Gastrocnemius medialis (tissue), 4 donors: ENCODE results near the gene MBNL1.

ENCODE experiments used
- CTCF ChIP-seq, 5 experiments: fragments of 450-650 bp in 3 of 5; fragments of 200-600 bp in 2 of 5; sonication (generic) in 2 of 5; IDR thresholded peaks in 4 of 5; conservative IDR thresholded peaks in 1 of 5; 1 replicate in 4 of 5; 2 replicates in 1 of 5; pipeline ENCODE4 v1.5.1; 2016 to 2019; ENCODE audit warnings: antibody characterized with exemption in 5 of 5, mild to moderate bottlenecking in 3 of 5, moderate library complexity in 3 of 5
- POLR2A ChIP-seq, 2 donors: fragments of 450-650 bp; IDR thresholded peaks; one replicate each; pipeline ENCODE4 v1.6.1; 2017; ENCODE audit warnings: antibody characterized with exemption in 2 of 2, mild to moderate bottlenecking in 2 of 2, moderate library complexity in 2 of 2

- TF ChIP-seq CTCF (IDR thresholded peaks at IDR 0.05 in 4 of 5, conservative IDR thresholded peaks at IDR 0.05 in 1 of 5) (no peak), POLR2A (IDR thresholded peaks at IDR 0.05) (no peak)
Measured at GRCh38 chr3:152448091-152448490, 179.4 kb downstream of the MBNL1 start.
